Neural crest cell (in vitro differentiated cells): Measurements from ENCODE around the gene SASH3. TPM values are rescaled to one million over a fixed set of nuclear protein-coding genes. Genes with fewer than 3 reads are reported as not detected.

Experiments
- DNase-seq: peaks from one replicate; pipeline ENCODE4 v3.0.0; 2021; ENCODE audit warnings: low read depth, mixed read lengths, low spot score
- H3K27ac Mint-ChIP-seq: one replicate; pipeline ENCODE4 v1.8.0; 2021; ENCODE audit warnings: mild to moderate bottlenecking, mixed read lengths; ENCODE audit not compliant: unreplicated experiment
- H3K27me3 Mint-ChIP-seq: 2 replicates; pipeline ENCODE4 v1.8.0; 2021; ENCODE audit warnings: low read depth, mild to moderate bottlenecking, mixed read lengths
- H3K36me3 Mint-ChIP-seq: 2 replicates; pipeline ENCODE4 v1.8.0; 2021; ENCODE audit warnings: low read depth, mild to moderate bottlenecking, mixed read lengths
- H3K4me1 Mint-ChIP-seq: 2 replicates; pipeline ENCODE4 v1.8.0; 2021; ENCODE audit warnings: mixed read lengths
- H3K4me3 Mint-ChIP-seq: one replicate; pipeline ENCODE4 v1.8.0; 2021; ENCODE audit warnings: mild to moderate bottlenecking, mixed read lengths
- H3K9me3 Mint-ChIP-seq: 2 replicates; pipeline ENCODE4 v1.8.0; 2021; ENCODE audit warnings: mixed read lengths
- CTCF ChIP-seq: fragments of 200-600 bp; sonication (generic); conservative IDR thresholded peaks from 2 replicates; pipeline ENCODE4 v1.5.0; 2021; ENCODE audit warnings: antibody characterized with exemption, mild to moderate bottlenecking
- total RNA-seq: library from RNA; stranded (reverse); gene quantifications from 2 replicates; pipeline ENCODE4 v1.2.1, GENCODE V29; 2021

SASH3 gene
- total RNA-seq, 1 donor from 2014 or later, result not detected

- no peak overlapping the region for H3K27ac Mint-ChIP-seq
- H3K27me3 Mint-ChIP-seq, result no peaks in the 10 kb centered on the region
- H3K9me3 Mint-ChIP-seq, result peaks cover 2% of the 10 kb centered on the region
- H3K4me3 Mint-ChIP-seq, result no peak overlapping the region
- TF ChIP-seq CTCF, result no peak
- H3K4me1 Mint-ChIP-seq, result no peaks in the 10 kb centered on the region
- no peak for DNase-seq
- no peaks in the 10 kb centered on the region for H3K36me3 Mint-ChIP-seq
Measured at GRCh38 chrX:129760981-129761380, 18.8 kb upstream of the SASH3 start.

- TF ChIP-seq CTCF, result no peak
- no peaks in the 10 kb centered on the region for H3K4me1 Mint-ChIP-seq
- H3K27me3 Mint-ChIP-seq, result no peaks in the 10 kb centered on the region
- H3K36me3 Mint-ChIP-seq, result no peaks in the 10 kb centered on the region
- no peak for DNase-seq
- no peak overlapping the region for H3K27ac Mint-ChIP-seq
- H3K4me3 Mint-ChIP-seq, result no peak overlapping the region
- H3K9me3 Mint-ChIP-seq, result peaks cover 2% of the 10 kb centered on the region
Measured at GRCh38 chrX:129761596-129761995, 18.2 kb upstream of the SASH3 start.

GRCh38 chrX:129762448-129762847 is 17.3 kb upstream of the SASH3 start:
- H3K4me3 Mint-ChIP-seq, result no peak overlapping the region
- DNase-seq, result no peak
- no peaks in the 10 kb centered on the region for H3K4me1 Mint-ChIP-seq
- no peaks in the 10 kb centered on the region for H3K27me3 Mint-ChIP-seq
- no peak overlapping the region for H3K27ac Mint-ChIP-seq
- H3K36me3 Mint-ChIP-seq, result no peaks in the 10 kb centered on the region
- peaks cover 2% of the 10 kb centered on the region for H3K9me3 Mint-ChIP-seq
- no peak for TF ChIP-seq CTCF

- no peak for TF ChIP-seq CTCF
- H3K9me3 Mint-ChIP-seq, result peaks cover 2% of the 10 kb centered on the region
- no peak for DNase-seq
- no peak overlapping the region for H3K27ac Mint-ChIP-seq
- H3K4me3 Mint-ChIP-seq, result no peak overlapping the region
- no peaks in the 10 kb centered on the region for H3K4me1 Mint-ChIP-seq
- no peaks in the 10 kb centered on the region for H3K36me3 Mint-ChIP-seq
- no peaks in the 10 kb centered on the region for H3K27me3 Mint-ChIP-seq
Measured at GRCh38 chrX:129763666-129764065, 16.1 kb upstream of the SASH3 start.

GRCh38 chrX:129768186-129768585 is 11.6 kb upstream of the SASH3 start:
- Mint-ChIP-seq H3K4me3 (no peak overlapping the region), H3K27me3 (no peaks in the 10 kb centered on the region), H3K9me3 (no peaks in the 10 kb centered on the region), H3K27ac (no peak overlapping the region), H3K4me1 (no peaks in the 10 kb centered on the region), H3K36me3 (no peaks in the 10 kb centered on the region)
- TF ChIP-seq CTCF, result no peak
- DNase-seq, result no peak
